ENCODE measurements around the gene AGAP3.

GRCh38 chr7:151152643-151153513, 66.6 kb downstream of the AGAP3 start:
- no peak for TF ChIP-seq POLR2A (IDR thresholded peaks at IDR 0.05)
- TF ChIP-seq CTCF (IDR thresholded peaks at IDR 0.05), result no peak
- no peak for TF ChIP-seq EP300 (IDR thresholded peaks at IDR 0.05)

Measured in ovary (tissue), 3 donors.